Measurements from ENCODE around the gene ACSL1.
A peak's percentile ranks its signal among the peaks of the same experiment; 100 is the strongest.
"Not testable (repeated sequence)": the region's sequence is repeated elsewhere in the genome, so short reads cannot be mapped to it uniquely, and the experiment has no call there.

ACSL1 gene

GRCh38 chr4:184839075-184839399, 13.3 kb upstream of the ACSL1 start:
- DNase-seq, result not testable (repeated sequence)

- no peak for DNase-seq
Observed at GRCh38 chr4:184838249-184839074, 12.7 kb upstream of the ACSL1 start.

- no peak for DNase-seq
Observed at GRCh38 chr4:184836613-184837012, 10.8 kb upstream of the ACSL1 start.

GRCh38 chr4:184833046-184833838, 7.5 kb upstream of the ACSL1 start:
- DNase-seq, result no peak

- DNase-seq, result no peak
Observed at GRCh38 chr4:184831153-184831552, 5.4 kb upstream of the ACSL1 start.

- no peak for DNase-seq
Observed at GRCh38 chr4:184826691-184827270, 1.0 kb upstream of the ACSL1 start.

GRCh38 chr4:184825141-184825895, 450 bp downstream of the ACSL1 start:
- peak; percentile 43 for DNase-seq

- no peak for DNase-seq
Observed at GRCh38 chr4:184824776-184825084, 1.0 kb downstream of the ACSL1 start.

GRCh38 chr4:184824081-184824775, 1.5 kb downstream of the ACSL1 start:
- no peak for DNase-seq

GRCh38 chr4:184823014-184823413, 2.8 kb downstream of the ACSL1 start:
- no peak for DNase-seq

- DNase-seq, result no peak
Observed at GRCh38 chr4:184822356-184822755, 3.4 kb downstream of the ACSL1 start.

- DNase-seq, result no peak
Observed at GRCh38 chr4:184821242-184821641, 4.5 kb downstream of the ACSL1 start.

GRCh38 chr4:184819786-184820185, 6.0 kb downstream of the ACSL1 start:
- DNase-seq, result no peak

- no peak for DNase-seq
Observed at GRCh38 chr4:184818216-184818564, 7.6 kb downstream of the ACSL1 start.

- DNase-seq, result no peak
Observed at GRCh38 chr4:184817494-184818215, 8.1 kb downstream of the ACSL1 start.

- DNase-seq, result no peak
Observed at GRCh38 chr4:184816962-184817361, 8.8 kb downstream of the ACSL1 start.

GRCh38 chr4:184815046-184815877, 10.5 kb downstream of the ACSL1 start:
- no peak for DNase-seq

GRCh38 chr4:184814686-184815045, 11.1 kb downstream of the ACSL1 start:
- no peak for DNase-seq

GRCh38 chr4:184812651-184813181, 13.1 kb downstream of the ACSL1 start:
- no peak for DNase-seq

GRCh38 chr4:184812199-184812542, 13.6 kb downstream of the ACSL1 start:
- DNase-seq, result no peak

Measured in T-helper 9 cell (primary cell).